Keratinocyte (primary cell): ENCODE data around the gene ANKRD33. TPM values are rescaled to one million over a fixed set of nuclear protein-coding genes. Genes with fewer than 3 reads are reported as not detected.

ENCODE experiments used
- DNase-seq: peaks from one replicate; pipeline ENCODE4 v3.0.0-alpha.2; 2011; ENCODE audit warnings: low read depth, missing footprints, low spot score
- FAIRE-seq: peaks from 2 replicates; lab custom pipeline; 2011; peaks lifted over from hg19 to GRCh38; lab: Jason Lieb, UNC
- H2AFZ ChIP-seq: 2 replicates; pipeline ENCODE4 v1.6.0; 2012; ENCODE audit warnings: low read length, control low read depth, inconsistent platforms; ENCODE audit not compliant: control insufficient read depth
- H3K27ac ChIP-seq: 2 replicates; pipeline ENCODE4 v1.5.1; 2011; ENCODE audit warnings: low read length; ENCODE audit not compliant: control insufficient read depth, insufficient read depth
- H3K27me3 ChIP-seq: 3 replicates; pipeline ENCODE4 v1.6.0; 2011; ENCODE audit warnings: low read length; ENCODE audit not compliant: control insufficient read depth, insufficient read depth; ENCODE audit errors: extremely low read depth
- H3K36me3 ChIP-seq, 2 experiments: 2 replicates in 1 of 2; 3 replicates in 1 of 2; pipeline ENCODE4 v1.5.1; 2011; ENCODE audit warnings: low read length in 2 of 2, mild to moderate bottlenecking in 1 of 2; ENCODE audit not compliant: control insufficient read depth in 2 of 2, insufficient read depth in 2 of 2; ENCODE audit errors: extremely low read depth in 1 of 2
- H3K4me1 ChIP-seq: 3 replicates; pipeline ENCODE4 v1.5.1; 2011; ENCODE audit warnings: low read length; ENCODE audit not compliant: control insufficient read depth, insufficient read depth; ENCODE audit errors: extremely low read depth
- H3K4me2 ChIP-seq: 3 replicates; pipeline ENCODE4 v1.6.0; 2011; ENCODE audit warnings: low read depth, low read length; ENCODE audit not compliant: control insufficient read depth, insufficient read depth; ENCODE audit errors: extremely low read depth
- H3K4me3 ChIP-seq, 3 experiments: fragments of 200-600 bp in 1 of 3; sonication (generic) in 1 of 3; 2 replicates in 2 of 3; 3 replicates in 1 of 3; pipeline ENCODE4 v1.5.1; 2011 to 2016; ENCODE audit warnings: low read length in 3 of 3, mild to moderate bottlenecking in 3 of 3, control low read depth in 2 of 3, inconsistent platforms in 1 of 3, low read depth in 1 of 3, mixed read lengths in 1 of 3, mixed run types in 1 of 3, moderate library complexity in 1 of 3; ENCODE audit not compliant: control insufficient read depth in 2 of 3, insufficient read depth in 2 of 3; ENCODE audit errors: extremely low read depth in 1 of 3
- H3K79me2 ChIP-seq: 2 replicates; pipeline ENCODE4 v1.6.0; 2012; ENCODE audit warnings: low read length; ENCODE audit not compliant: control insufficient read depth, insufficient read depth
- H3K9ac ChIP-seq: 3 replicates; pipeline ENCODE4 v1.6.0; 2011; ENCODE audit warnings: low read length; ENCODE audit not compliant: control insufficient read depth, insufficient read depth; ENCODE audit errors: extremely low read depth
- H3K9me1 ChIP-seq: 3 replicates; pipeline ENCODE4 v1.6.0; 2011; ENCODE audit warnings: low read length; ENCODE audit not compliant: control insufficient read depth, insufficient read depth; ENCODE audit errors: extremely low read depth
- H3K9me3 ChIP-seq: 2 replicates; pipeline ENCODE4 v1.5.1; 2012; ENCODE audit warnings: low read depth, low read length; ENCODE audit not compliant: control insufficient read depth
- H4K20me1 ChIP-seq: 3 replicates; pipeline ENCODE4 v1.6.0; 2011; ENCODE audit warnings: low read length; ENCODE audit not compliant: control insufficient read depth, insufficient read depth; ENCODE audit errors: extremely low read depth
- EZH2 ChIP-seq: IDR thresholded peaks from one replicate; pipeline ENCODE4 v1.6.1; 2012; ENCODE audit warnings: inconsistent platforms, mild to moderate bottlenecking, low read length, moderate library complexity
- dilution Hi-C: fragments of 300-500 bp; cut with MboI; formaldehyde crosslinking; loops from one replicate; pipeline ENCODE4 v1.7.0; 2020; ENCODE audit warnings: low sequenced_read_pairs; ENCODE audit not compliant: extremely low pct_ligation_motif_present
- polyA plus RNA-seq, 5 experiments: library from polyadenylated mRNA; depleted of rRNA in 3 of 5; stranded (reverse) in 3 of 5; stranded (forward) in 1 of 5; unstranded in 1 of 5; fragments of >200 nt; gene quantifications; 1 replicate in 1 of 5; 2 replicates in 3 of 5; 3 replicates in 1 of 5; pipeline versions ENCODE4 v1.2.1 to v1.2.3, GENCODE V29; 2011 to 2012; ENCODE audit warnings: missing spikeins in 2 of 5, low read depth in 1 of 5, low replicate concordance in 1 of 5
- TF ChIP-seq, protein P1 (sequence below), 3 experiments: IDR thresholded peaks in 1 of 3; conservative IDR thresholded peaks in 1 of 3; optimal IDR thresholded peaks in 1 of 3; 2 replicates in 2 of 3; 3 replicates in 1 of 3; pipeline versions ENCODE3 to v1.5.1; 2011; ENCODE audit warnings: low read length in 3 of 3, mild to moderate bottlenecking in 3 of 3, moderate library complexity in 2 of 3, control low read depth in 1 of 3, inconsistent platforms in 1 of 3; ENCODE audit not compliant: insufficient read depth in 2 of 3; ENCODE audit errors: extremely low read depth in 1 of 3

Gene ANKRD33
- polyA plus RNA-seq, 1 donor (not counting 4 experiments of a cell fraction or from before 2014, with no cell fraction given) = not detected

DNA sequence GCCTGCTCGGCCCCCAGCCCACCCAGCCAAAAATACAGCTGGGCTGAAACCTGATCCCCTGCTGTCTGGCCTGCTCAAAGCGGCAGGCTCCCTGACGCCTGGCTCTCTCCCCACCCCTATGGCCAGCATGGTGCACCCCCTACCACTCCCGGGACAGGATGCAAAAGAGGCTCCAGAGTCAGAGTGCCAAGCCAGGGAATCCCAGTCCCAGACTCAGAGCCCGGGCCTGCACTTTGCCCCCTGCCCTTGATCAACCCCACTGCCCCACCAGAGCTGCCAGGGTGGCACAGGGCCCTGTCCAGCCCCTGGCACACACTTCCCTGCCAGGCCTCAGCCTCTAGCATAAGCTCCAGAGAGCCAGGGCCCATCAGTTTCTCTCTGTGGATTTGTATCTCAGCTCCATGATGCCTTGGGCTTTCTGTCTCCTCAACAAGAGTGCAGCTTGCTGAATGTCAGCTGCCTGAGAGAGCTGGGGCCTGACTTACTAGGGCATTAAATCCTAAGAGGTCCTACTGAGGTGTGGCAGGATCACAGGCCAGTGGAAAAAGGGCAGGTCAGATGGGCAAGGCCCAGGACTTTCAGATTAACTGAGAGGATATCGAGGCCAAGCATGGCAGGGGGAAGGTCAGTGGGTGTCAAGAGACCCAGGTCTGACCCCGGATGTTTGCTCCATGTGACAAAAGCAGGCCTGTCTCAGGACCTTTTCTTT is 33.3 kb downstream of the ANKRD33 start:
- H3K9me1 ChIP-seq = no peaks in the 10 kb centered on the region
- H4K20me1 ChIP-seq = no peaks in the 10 kb centered on the region
- H3K27ac ChIP-seq = no peak overlapping the region
- no peak overlapping the region for H3K4me3 ChIP-seq
- H3K27me3 ChIP-seq = peaks cover 15% of the 10 kb centered on the region
- TF ChIP-seq, protein P1, sequence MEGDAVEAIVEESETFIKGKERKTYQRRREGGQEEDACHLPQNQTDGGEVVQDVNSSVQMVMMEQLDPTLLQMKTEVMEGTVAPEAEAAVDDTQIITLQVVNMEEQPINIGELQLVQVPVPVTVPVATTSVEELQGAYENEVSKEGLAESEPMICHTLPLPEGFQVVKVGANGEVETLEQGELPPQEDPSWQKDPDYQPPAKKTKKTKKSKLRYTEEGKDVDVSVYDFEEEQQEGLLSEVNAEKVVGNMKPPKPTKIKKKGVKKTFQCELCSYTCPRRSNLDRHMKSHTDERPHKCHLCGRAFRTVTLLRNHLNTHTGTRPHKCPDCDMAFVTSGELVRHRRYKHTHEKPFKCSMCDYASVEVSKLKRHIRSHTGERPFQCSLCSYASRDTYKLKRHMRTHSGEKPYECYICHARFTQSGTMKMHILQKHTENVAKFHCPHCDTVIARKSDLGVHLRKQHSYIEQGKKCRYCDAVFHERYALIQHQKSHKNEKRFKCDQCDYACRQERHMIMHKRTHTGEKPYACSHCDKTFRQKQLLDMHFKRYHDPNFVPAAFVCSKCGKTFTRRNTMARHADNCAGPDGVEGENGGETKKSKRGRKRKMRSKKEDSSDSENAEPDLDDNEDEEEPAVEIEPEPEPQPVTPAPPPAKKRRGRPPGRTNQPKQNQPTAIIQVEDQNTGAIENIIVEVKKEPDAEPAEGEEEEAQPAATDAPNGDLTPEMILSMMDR (optimal IDR thresholded peaks at IDR 0.05 in 1 of 3, IDR thresholded peaks at IDR 0.05 in 1 of 3, conservative IDR thresholded peaks at IDR 0.05 in 1 of 3; ENCODE audit: extremely low read depth in 1 of 3, insufficient read depth in 2 of 3, low read length in 3 of 3) = no peak
- TF ChIP-seq EZH2 = no peak
- no peak overlapping the region for H3K9ac ChIP-seq
- no peaks in the 10 kb centered on the region for H3K36me3 ChIP-seq
- dilution Hi-C loops = no loop called here
- no peak for DNase-seq
- H3K4me1 ChIP-seq = peaks cover 3% of the 10 kb centered on the region
- no peaks in the 10 kb centered on the region for H3K79me2 ChIP-seq
- H3K4me2 ChIP-seq = no peak overlapping the region
- no peaks in the 10 kb centered on the region for H3K9me3 ChIP-seq
- no peak for FAIRE-seq
- no peak overlapping the region for H2AFZ ChIP-seq

DNA sequence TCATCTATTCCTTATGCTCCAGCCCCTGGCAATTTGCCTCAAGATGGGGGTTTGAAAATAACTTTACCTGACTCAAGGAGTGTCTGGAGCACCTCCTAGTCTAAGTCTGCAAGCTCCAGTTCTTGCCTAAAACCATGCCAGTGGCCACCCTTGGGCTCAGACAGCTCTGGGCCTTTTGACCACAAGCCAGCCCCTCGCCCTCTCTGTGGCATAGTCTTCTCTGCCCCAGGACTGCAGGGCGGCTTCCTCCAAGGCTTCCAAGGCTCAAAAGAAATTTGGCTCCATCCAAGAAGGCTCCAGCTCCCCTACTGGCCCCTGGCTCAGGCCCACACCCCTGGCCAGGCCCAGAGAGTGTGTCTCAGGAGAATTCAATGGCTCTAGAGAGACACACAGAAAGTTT is 34.2 kb downstream of the ANKRD33 start:
- DNase-seq = no peak

More for the DNA sequence above, 34.2 kb downstream of the ANKRD33 start:
- Histone ChIP-seq H3K4me3 (no peak overlapping the region), H3K4me2 (no peak overlapping the region), H4K20me1 (no peaks in the 10 kb centered on the region), H3K36me3 (no peaks in the 10 kb centered on the region), H3K79me2 (no peaks in the 10 kb centered on the region), H3K9me1 (no peaks in the 10 kb centered on the region), H2AFZ (no peak overlapping the region), H3K27me3 (peaks cover 15% of the 10 kb centered on the region), H3K9me3 (no peaks in the 10 kb centered on the region), H3K9ac (no peak overlapping the region), H3K4me1 (peaks cover 3% of the 10 kb centered on the region), H3K27ac (no peak overlapping the region)
- dilution Hi-C loops = no loop called here
- FAIRE-seq = no peak
- TF ChIP-seq, protein P1 (optimal IDR thresholded peaks at IDR 0.05 in 1 of 3, IDR thresholded peaks at IDR 0.05 in 1 of 3, conservative IDR thresholded peaks at IDR 0.05 in 1 of 3; ENCODE audit: extremely low read depth in 1 of 3, insufficient read depth in 2 of 3, low read length in 3 of 3) = no peak
- TF ChIP-seq EZH2 = no peak
